Measurements from ENCODE around the gene RASA2. TPM values are rescaled to one million over a fixed set of nuclear protein-coding genes. Genes with fewer than 3 reads are reported as not detected.

The RASA2 gene
- total RNA-seq, 1 experiment from 2014 or later, result 26.7 TPM

- Histone ChIP-seq H3K27me3 (replicated peaks; ENCODE audit: control insufficient read depth, insufficient read depth, low read length) (no peaks in the 10 kb centered on the region), H3K9me3 (no peaks in the 10 kb centered on the region), H3K4me3 (ENCODE audit: low read depth, low read length) (no peak overlapping the region), H3K4me1 (peaks cover 7% of the 10 kb centered on the region; the same call in 1 of the 2 replicates), H3K36me3 (ENCODE audit: control insufficient read depth, insufficient read depth, low read length) (no peaks in the 10 kb centered on the region)
- Mint-ChIP-seq H3K27ac (ENCODE audit: unreplicated experiment) (no peak overlapping the region), H3K36me3 (ENCODE audit: insufficient read depth, unreplicated experiment) (peaks cover 17% of the 10 kb centered on the region), H3K4me1 (ENCODE audit: low read depth, unreplicated experiment) (peaks cover 17% of the 10 kb centered on the region), H3K27me3 (ENCODE audit: insufficient read depth, unreplicated experiment) (no peaks in the 10 kb centered on the region), H3K9me3 (ENCODE audit: unreplicated experiment) (no peaks in the 10 kb centered on the region), H3K4me3 (ENCODE audit: unreplicated experiment) (no peak overlapping the region)
- TF ChIP-seq CTCF (IDR thresholded peaks at IDR 0.05; ENCODE audit: insufficient read depth in 1 of 2, low read depth in 1 of 2, low read length in 1 of 2, severe bottlenecking in 1 of 2, unreplicated experiment in 1 of 2), result no peak
- no peak for DNase-seq
- BruUV-seq (replicated peaks), result no TSS peak
- intact Hi-C loops (cut with micrococcal nuclease; ENCODE audit: unreplicated experiment), result no loop called here
- CTCF ChIA-PET, result no interaction called here
- POLR2A ChIA-PET, result no interaction called here
Observed at GRCh38 chr3:141507392-141508066, 20.7 kb downstream of the RASA2 start.

DNA sequence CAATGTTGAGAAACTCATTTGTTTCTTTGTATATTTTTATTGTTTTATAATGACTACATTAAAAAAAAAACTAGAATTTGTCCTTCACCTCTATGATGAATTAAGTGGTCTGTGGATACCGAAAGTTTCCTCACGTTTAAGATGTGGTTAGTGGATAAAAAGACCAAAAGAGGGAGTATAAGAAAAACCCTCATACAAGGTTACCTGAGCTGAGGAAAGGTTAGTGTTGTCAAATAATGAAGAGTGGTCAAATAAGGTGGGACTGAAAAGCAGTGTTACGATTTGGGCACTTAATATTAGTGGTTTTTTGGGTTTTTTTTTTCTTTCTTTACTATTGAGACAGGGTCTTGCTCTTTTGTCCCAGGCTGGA lies 21.2 kb downstream of the RASA2 start:
- TF ChIP-seq CTCF (IDR thresholded peaks at IDR 0.05; ENCODE audit: insufficient read depth in 1 of 2, low read depth in 1 of 2, low read length in 1 of 2, severe bottlenecking in 1 of 2, unreplicated experiment in 1 of 2), result no peak
- DNase-seq, result no peak
- ChIA-PET CTCF (no interaction called here), POLR2A (no interaction called here)
- Histone ChIP-seq H3K27me3 (replicated peaks; ENCODE audit: control insufficient read depth, insufficient read depth, low read length) (no peaks in the 10 kb centered on the region), H3K36me3 (ENCODE audit: control insufficient read depth, insufficient read depth, low read length) (no peaks in the 10 kb centered on the region), H3K9me3 (no peaks in the 10 kb centered on the region), H3K4me3 (ENCODE audit: low read depth, low read length) (no peak overlapping the region), H3K4me1 (peaks cover 7% of the 10 kb centered on the region; the same call in 1 of the 2 replicates)
- H3K27me3 Mint-ChIP-seq (ENCODE audit: insufficient read depth, unreplicated experiment), result no peaks in the 10 kb centered on the region
- H3K9me3 Mint-ChIP-seq (ENCODE audit: unreplicated experiment), result no peaks in the 10 kb centered on the region
- peaks cover 17% of the 10 kb centered on the region for H3K4me1 Mint-ChIP-seq (ENCODE audit: low read depth, unreplicated experiment)
- H3K4me3 Mint-ChIP-seq (ENCODE audit: unreplicated experiment), result no peak overlapping the region
- intact Hi-C loops (cut with micrococcal nuclease; ENCODE audit: unreplicated experiment), result no loop called here
- no peak overlapping the region for H3K27ac Mint-ChIP-seq (ENCODE audit: unreplicated experiment)
- BruUV-seq (replicated peaks), result no TSS peak
- peaks cover 22% of the 10 kb centered on the region for H3K36me3 Mint-ChIP-seq (ENCODE audit: insufficient read depth, unreplicated experiment)

DNA sequence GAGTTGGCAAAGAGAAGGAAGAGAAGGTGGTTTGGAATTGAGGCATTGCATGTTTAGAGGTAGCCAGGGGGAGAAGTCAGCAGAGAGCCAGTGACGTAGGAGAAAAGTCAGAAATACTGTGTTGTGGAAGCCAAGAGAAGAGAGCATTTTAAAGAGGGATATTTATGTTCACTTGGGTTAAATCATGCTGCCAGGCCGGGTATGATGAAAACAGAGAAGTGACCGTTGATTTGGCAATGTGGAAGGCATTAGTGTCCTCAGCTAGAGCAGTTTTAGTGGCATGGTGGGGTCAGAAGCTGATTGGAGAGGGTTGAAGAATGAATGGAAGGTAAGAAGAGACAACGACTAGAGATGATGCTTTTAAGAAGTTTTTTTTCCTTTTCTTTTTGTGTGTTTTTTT lies 24.5 kb downstream of the RASA2 start:
- intact Hi-C loops (cut with micrococcal nuclease; ENCODE audit: unreplicated experiment), result no loop called here
- ChIA-PET CTCF (no interaction called here), POLR2A (no interaction called here)
- Histone ChIP-seq H3K27me3 (replicated peaks; ENCODE audit: control insufficient read depth, insufficient read depth, low read length) (no peaks in the 10 kb centered on the region), H3K36me3 (ENCODE audit: control insufficient read depth, insufficient read depth, low read length) (no peaks in the 10 kb centered on the region), H3K4me3 (ENCODE audit: low read depth, low read length) (no peak overlapping the region), H3K4me1 (0 out of 2 replicates have a peak, but pooled peaks cover 4% of the 10 kb centered on the region), H3K9me3 (no peaks in the 10 kb centered on the region)
- BruUV-seq (replicated peaks), result no TSS peak
- TF ChIP-seq CTCF (IDR thresholded peaks at IDR 0.05; ENCODE audit: insufficient read depth in 1 of 2, low read depth in 1 of 2, low read length in 1 of 2, severe bottlenecking in 1 of 2, unreplicated experiment in 1 of 2), result no peak
- Mint-ChIP-seq H3K27me3 (ENCODE audit: insufficient read depth, unreplicated experiment) (no peaks in the 10 kb centered on the region), H3K27ac (ENCODE audit: unreplicated experiment) (no peak overlapping the region), H3K36me3 (ENCODE audit: insufficient read depth, unreplicated experiment) (peaks cover 45% of the 10 kb centered on the region), H3K4me3 (ENCODE audit: unreplicated experiment) (no peak overlapping the region), H3K9me3 (ENCODE audit: unreplicated experiment) (no peaks in the 10 kb centered on the region), H3K4me1 (ENCODE audit: low read depth, unreplicated experiment) (peaks cover 17% of the 10 kb centered on the region)
- DNase-seq, result no peak

All from Caco-2 (cell line).